Osteocyte (in vitro differentiated cells): ENCODE measurements around the gene RARA. TPM values are rescaled to one million over a fixed set of nuclear protein-coding genes. Genes with fewer than 3 reads are reported as not detected.
"Not testable (repeated sequence)": the region's sequence is repeated elsewhere in the genome, so short reads cannot be mapped to it uniquely, and the experiment has no call there.

Experiments used
- DNase-seq: peaks from one replicate; pipeline ENCODE4 v3.0.0; 2021; ENCODE audit warnings: mixed read lengths; ENCODE audit not compliant: unreplicated experiment; ENCODE audit errors: extremely low spot score
- H3K27ac Mint-ChIP-seq: one replicate; pipeline ENCODE4 v1.8.0; 2021; ENCODE audit warnings: mild to moderate bottlenecking, mixed read lengths; ENCODE audit not compliant: unreplicated experiment
- H3K27me3 Mint-ChIP-seq: one replicate; pipeline ENCODE4 v1.8.0; 2021; ENCODE audit warnings: mixed read lengths; ENCODE audit not compliant: unreplicated experiment
- H3K36me3 Mint-ChIP-seq: one replicate; pipeline ENCODE4 v1.8.0; 2021; ENCODE audit warnings: mixed read lengths; ENCODE audit not compliant: unreplicated experiment
- H3K4me1 Mint-ChIP-seq: one replicate; pipeline ENCODE4 v1.8.0; 2021; ENCODE audit warnings: mixed read lengths; ENCODE audit not compliant: unreplicated experiment
- H3K4me3 Mint-ChIP-seq: one replicate; pipeline ENCODE4 v1.8.0; 2021; ENCODE audit warnings: mild to moderate bottlenecking, moderate library complexity, mixed read lengths; ENCODE audit not compliant: unreplicated experiment
- H3K9me3 Mint-ChIP-seq: one replicate; pipeline ENCODE4 v1.8.0; 2021; ENCODE audit warnings: mixed read lengths; ENCODE audit not compliant: unreplicated experiment
- total RNA-seq: library from RNA; stranded (reverse); gene quantifications from 2 replicates; pipeline ENCODE4 v1.2.1, GENCODE V29; 2021
- TF ChIP-seq, protein P1 (sequence below): fragments of 200-600 bp; sonication (generic); IDR thresholded peaks from 2 replicates; pipeline ENCODE4 v1.5.0; 2021; ENCODE audit warnings: antibody characterized with exemption, mild to moderate bottlenecking, moderate library complexity

Gene RARA
- total RNA-seq, 1 donor from 2014 or later = 62.6 TPM

GRCh38 chr17:40373324-40373723 is 64.3 kb downstream of the RARA start:
- H3K27me3 Mint-ChIP-seq = no peaks in the 10 kb centered on the region
- H3K36me3 Mint-ChIP-seq = no peaks in the 10 kb centered on the region
- H3K27ac Mint-ChIP-seq = no peak overlapping the region
- H3K9me3 Mint-ChIP-seq = no peaks in the 10 kb centered on the region
- DNase-seq = no peak
- TF ChIP-seq, protein P1, sequence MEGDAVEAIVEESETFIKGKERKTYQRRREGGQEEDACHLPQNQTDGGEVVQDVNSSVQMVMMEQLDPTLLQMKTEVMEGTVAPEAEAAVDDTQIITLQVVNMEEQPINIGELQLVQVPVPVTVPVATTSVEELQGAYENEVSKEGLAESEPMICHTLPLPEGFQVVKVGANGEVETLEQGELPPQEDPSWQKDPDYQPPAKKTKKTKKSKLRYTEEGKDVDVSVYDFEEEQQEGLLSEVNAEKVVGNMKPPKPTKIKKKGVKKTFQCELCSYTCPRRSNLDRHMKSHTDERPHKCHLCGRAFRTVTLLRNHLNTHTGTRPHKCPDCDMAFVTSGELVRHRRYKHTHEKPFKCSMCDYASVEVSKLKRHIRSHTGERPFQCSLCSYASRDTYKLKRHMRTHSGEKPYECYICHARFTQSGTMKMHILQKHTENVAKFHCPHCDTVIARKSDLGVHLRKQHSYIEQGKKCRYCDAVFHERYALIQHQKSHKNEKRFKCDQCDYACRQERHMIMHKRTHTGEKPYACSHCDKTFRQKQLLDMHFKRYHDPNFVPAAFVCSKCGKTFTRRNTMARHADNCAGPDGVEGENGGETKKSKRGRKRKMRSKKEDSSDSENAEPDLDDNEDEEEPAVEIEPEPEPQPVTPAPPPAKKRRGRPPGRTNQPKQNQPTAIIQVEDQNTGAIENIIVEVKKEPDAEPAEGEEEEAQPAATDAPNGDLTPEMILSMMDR = no peak
- no peaks in the 10 kb centered on the region for H3K4me1 Mint-ChIP-seq
- no peak overlapping the region for H3K4me3 Mint-ChIP-seq

DNA sequence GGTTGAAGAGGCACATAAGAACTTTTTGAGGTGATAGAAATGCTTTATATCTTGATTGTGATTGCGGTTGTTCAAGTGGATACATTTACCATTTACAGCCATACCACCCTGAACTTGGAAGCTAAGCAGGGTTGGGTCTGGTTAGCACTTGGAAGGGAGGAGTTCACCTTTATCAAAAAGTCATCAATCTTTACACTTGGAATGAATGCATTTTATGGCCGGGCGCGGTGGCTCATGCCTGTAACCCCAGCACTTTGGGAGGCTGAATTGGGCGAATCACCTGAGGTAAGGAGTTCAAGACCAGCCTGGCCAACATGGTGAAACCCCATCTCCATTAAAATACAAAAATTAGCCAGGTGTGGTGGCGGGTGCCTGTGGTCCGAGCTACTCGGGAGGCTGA is 65.0 kb downstream of the RARA start:
- H3K4me1 Mint-ChIP-seq = no peaks in the 10 kb centered on the region
- no peaks in the 10 kb centered on the region for H3K27me3 Mint-ChIP-seq
- no peaks in the 10 kb centered on the region for H3K9me3 Mint-ChIP-seq
- TF ChIP-seq, protein P1 = no peak
- no peak overlapping the region for H3K4me3 Mint-ChIP-seq
- no peak for DNase-seq
- H3K36me3 Mint-ChIP-seq = no peaks in the 10 kb centered on the region
- H3K27ac Mint-ChIP-seq = no peak overlapping the region

DNA sequence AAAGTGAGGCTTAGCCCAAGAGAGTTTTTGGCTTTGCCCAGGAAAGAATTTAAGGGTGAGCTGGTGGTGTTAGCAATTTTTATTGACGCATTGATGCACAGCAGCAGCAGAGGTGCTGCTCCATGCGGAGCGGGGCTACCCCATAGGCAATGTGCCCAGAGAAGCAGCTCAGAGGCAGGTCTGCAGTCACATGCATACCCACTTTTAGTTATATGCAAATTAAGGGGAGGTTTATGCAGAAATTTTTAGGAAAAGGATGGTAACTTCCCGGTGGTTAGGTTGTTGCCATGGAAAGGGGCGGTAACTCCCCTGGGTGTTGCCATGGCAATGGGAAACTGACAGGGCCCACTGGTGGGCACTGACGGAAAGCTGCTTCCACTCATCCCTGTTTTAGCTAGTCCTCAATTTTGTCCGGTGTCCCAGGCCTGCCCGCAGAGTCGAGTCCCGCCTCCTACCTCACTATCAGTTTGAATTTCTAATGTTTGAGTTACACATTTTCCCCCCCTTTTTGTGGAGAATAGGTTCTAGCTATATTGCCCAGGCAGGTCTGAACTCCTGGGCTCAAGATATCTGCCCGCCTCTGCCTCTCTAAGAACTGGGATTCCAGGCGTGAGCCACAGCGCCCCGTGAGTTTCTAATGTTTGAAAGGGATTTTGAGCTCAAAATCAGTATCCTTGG is 66.0 kb downstream of the RARA start:
- no peaks in the 10 kb centered on the region for H3K4me1 Mint-ChIP-seq
- no peaks in the 10 kb centered on the region for H3K36me3 Mint-ChIP-seq
- no peak overlapping the region for H3K27ac Mint-ChIP-seq
- TF ChIP-seq, protein P1 = no peak
- no peaks in the 10 kb centered on the region for H3K27me3 Mint-ChIP-seq
- DNase-seq = no peak
- H3K4me3 Mint-ChIP-seq = no peak overlapping the region
- H3K9me3 Mint-ChIP-seq = no peaks in the 10 kb centered on the region

DNA sequence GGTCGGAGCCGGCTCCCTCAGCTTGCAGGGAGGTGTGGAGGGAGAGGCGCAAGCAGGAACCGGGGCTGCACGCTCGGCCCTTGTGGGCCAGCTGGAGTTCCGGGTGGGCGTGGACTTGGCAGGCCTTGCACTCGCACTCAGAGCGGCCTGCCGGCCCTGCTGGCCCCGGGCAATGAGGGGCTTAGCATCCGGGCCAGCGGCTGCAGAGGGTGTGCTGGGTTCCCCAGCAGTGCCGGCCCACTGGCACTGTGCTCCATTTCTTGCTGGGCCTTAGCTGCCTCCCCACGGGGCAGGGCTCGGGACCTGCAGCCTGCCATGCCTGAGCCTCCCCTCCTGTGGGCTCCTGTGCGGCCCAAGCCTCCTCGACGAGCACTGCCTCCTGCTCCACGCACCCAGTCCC is 66.8 kb downstream of the RARA start:
- not testable (repeated sequence) for H3K4me3 Mint-ChIP-seq, DNase-seq, H3K27me3 Mint-ChIP-seq, H3K9me3 Mint-ChIP-seq, H3K27ac Mint-ChIP-seq, H3K36me3 Mint-ChIP-seq, H3K4me1 Mint-ChIP-seq

GRCh38 chr17:40376541-40376940 is 67.6 kb downstream of the RARA start:
- not testable (repeated sequence) for H3K4me3 Mint-ChIP-seq, H3K4me1 Mint-ChIP-seq, H3K36me3 Mint-ChIP-seq, DNase-seq, H3K27me3 Mint-ChIP-seq, H3K9me3 Mint-ChIP-seq, H3K27ac Mint-ChIP-seq

DNA sequence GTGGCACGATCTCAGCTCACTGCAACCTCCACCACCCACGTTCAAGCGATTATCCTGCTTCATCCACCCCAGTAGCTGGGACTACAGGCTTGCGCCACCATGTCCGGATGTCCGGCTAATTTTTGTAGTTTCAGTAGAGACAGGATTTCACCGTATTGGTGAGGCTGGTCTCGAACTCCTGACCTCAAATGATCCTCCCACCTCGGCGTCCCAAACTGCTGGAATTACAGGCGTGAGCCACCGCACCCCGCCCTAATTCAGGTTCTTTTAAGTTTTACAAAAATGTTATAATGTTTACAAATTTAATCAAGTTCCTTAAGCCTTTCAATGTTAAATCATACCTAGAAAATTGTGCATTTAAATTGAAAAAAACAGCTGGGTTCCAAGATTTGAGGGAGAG is 68.9 kb downstream of the RARA start:
- Mint-ChIP-seq H3K9me3 (no peaks in the 10 kb centered on the region), H3K4me3 (no peak overlapping the region), H3K4me1 (no peaks in the 10 kb centered on the region), H3K36me3 (no peaks in the 10 kb centered on the region), H3K27ac (no peak overlapping the region), H3K27me3 (no peaks in the 10 kb centered on the region)
- DNase-seq = no peak
- TF ChIP-seq, protein P1 = no peak
